SHP77 treated with DMSO at 0.1 percent for 48 hours (cell line): ENCODE data around the gene MYOM1.
"Not testable (repeated sequence)": the region's sequence is repeated elsewhere in the genome, so short reads cannot be mapped to it uniquely, and the experiment has no call there.

Experiments
- DNase-seq: peaks from one replicate; lab custom pipeline; 2025; lab: John Stamatoyannopoulos, UW

The MYOM1 gene

GRCh38 chr18:3218819-3219218 is 949 bp downstream of the MYOM1 start:
- no peak for DNase-seq

DNA sequence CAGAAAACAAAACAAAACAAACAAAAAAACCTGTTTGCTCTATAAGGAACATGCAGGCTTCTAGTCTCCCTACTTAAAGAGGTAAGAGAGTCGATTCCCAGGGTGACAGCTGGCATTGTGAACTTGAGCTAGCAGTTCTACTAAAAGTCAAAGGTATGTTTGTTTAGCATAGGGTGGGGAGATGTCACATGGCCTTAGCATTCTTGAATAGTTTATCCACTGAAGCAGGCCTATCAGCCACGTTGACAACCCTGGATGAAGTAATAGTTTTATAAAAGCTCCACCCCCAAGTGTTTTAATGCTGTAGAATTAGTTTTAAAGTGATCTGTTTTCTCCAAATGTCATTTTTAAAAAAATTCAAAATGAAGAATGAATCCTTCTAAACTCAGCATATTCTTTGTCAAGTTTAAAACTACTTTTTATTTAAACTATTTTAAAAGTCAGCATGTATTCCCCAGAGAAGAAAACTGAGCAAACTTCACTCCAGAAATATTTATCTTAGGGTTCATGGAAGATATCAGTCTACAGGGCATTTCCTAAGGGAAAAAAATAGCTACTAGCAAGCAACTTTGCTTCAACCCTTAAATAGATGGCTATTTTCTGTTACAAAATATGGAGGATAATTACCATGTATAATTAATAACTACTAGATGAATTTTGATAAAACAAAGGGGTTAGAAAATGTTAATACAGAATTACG is 1.7 kb downstream of the MYOM1 start:
- no peak for DNase-seq

DNA sequence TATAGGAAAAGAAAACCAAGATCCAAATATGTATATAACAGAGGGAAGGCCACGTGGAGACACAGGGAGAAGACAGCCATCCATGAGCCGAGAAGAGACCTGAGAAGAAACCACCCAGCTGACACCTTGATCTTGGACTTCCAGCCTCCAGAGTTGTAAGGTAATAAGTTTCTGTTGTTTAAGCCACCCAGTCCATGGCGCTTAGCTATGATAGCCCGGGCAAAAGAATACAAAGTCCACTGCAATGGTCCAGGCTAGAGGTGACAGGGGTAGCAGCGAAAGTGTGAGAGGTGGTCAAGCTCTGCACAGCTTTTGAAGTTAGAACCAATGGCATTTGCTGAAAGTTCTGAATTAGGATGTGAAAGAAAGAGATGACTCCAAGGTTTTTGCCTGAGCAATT is 2.8 kb downstream of the MYOM1 start:
- DNase-seq = no peak

DNA sequence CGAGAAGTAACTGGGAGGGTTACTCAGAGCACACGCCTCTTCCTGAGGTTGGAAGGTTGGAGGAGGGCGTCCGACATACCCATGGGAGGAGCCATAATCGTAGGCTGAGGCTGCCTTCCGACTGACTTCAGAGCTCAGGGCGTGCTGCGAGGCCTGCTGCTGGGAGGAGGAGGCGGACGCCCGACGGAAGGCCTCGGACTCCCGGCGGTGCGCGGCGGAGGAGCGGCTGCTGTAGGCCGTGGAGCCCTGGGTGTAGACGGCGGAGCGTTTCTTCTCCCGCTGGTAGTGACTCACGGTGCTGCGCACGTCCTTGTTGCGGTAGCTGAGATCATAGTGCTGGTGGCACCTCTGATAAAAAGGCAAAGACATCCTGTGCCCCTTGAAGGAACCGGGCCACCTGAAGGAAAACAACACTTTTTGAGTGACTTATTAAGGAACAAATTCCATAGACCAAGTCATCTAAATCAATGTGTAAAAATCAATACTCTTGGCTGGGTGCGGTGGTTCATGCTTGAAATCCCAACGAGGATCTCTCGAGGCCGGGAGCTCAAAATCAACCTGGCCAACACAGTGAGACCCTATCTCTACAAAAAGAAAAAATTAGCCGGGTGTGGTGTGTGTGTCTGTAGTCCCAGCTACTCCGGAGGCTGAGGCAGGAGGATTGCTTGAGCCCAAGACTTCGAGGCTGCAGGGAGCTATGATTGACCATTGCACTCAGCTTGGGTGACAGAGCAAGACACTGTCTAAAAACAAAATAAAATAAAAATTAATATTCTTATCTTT is 4.7 kb downstream of the MYOM1 start:
- no peak for DNase-seq

GRCh38 chr18:3213300-3214059 is 6.3 kb downstream of the MYOM1 start:
- no peak for DNase-seq

DNA sequence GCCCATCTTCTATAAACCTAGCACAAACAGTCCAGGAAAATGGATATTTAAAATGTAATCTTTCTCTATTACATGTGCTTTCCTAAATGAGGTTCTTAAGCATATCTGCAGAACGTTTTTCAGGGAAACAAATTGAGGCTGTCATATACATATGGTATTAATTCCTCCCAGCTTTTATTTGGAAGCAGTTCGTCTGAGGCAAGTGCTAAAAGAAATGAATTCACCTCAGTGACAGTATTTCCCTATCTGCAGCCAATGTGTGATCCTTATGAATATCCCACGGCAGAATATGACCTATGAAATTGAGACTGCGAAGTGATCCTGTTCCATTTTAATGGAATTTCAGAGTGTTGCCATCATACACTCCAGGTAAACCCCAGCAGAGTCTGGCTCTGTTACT is 7.1 kb downstream of the MYOM1 start:
- no peak for DNase-seq

DNA sequence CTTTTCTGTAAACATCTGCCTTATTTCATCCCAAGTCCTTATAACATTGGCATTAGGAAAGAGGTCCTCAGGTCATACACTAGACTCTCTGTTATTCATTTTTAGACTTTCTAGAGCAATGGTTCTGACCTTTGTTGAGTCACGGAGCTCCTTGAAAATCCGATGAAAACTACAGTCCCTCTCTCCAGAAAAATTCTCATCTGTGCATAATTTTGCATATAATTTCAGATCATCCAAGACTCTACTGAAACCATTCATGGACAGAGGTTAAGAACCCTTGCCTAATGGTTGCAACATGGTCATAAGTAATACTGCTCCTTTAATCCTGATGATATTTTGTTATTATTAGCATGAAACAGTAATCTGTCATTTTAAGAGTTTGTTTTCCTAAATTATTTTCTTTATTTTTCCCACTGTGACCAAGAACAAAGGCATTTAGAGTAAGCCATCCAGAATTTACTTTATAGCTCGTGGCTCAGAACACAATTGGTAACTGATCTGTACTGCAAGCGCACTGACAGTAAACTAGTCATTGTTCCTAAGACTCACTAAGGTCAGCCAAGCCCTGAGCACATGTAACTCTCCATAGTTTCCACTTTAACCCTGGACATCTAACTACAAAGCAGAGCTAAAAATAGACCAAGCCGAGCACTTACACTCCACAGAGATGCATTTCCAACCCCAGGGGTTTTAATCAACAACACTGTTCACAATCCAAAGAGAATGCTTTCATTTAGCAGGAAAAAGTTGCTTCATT is 8.4 kb downstream of the MYOM1 start:
- DNase-seq = peak; percentile 10

GRCh38 chr18:3209859-3210569 is 9.8 kb downstream of the MYOM1 start:
- DNase-seq = peak; percentile 18

GRCh38 chr18:3207565-3207964 is 12.2 kb downstream of the MYOM1 start:
- no peak for DNase-seq

DNA sequence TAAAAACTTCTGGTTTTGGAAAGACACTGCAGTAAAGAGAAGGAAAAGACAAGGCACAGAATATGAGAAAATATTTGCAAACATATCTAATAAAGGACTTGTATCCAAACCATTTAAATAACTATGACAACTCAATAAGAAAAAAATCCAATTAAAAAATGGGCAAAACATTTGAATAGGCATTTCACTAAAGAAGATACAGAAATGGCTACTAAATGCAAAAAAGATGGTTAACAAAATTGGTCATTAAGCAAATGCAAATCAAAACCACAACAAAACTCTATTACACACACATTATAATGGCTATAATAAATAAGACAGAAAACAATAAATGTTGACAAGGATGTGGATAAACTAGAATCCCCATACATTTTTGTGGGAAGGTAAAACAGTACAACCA is 14.5 kb downstream of the MYOM1 start:
- DNase-seq = no peak

DNA sequence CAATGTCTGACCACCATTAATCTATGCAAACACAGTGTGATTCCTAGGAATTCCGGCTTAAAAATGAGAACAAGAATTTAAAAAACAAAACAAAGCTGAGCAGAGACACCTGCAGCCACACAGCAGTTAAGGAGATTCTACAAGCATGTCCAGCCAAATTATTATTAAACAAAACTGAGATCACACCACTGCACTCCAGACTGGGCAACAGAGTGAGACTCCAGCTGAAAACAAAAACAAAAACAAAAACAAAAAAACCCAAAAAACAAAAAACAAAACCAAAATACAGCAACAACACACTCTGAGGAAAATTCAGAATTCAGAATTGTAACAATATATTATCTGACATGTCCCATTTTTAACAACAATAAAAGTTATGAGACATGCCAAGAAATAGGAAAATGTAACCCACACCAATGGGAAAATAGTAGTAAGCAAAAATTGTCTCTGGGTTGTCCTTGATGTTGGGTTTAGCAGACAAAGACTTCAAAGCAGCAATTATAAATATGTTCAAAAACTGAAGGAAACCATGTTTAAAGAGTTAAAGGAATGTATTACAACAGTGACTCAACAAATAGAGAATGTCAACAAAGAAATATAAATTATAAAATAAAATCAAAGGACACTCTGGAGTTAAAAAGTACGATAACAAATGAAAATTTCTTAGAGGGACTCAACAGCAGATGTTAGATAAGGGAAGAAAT is 19.7 kb downstream of the MYOM1 start:
- DNase-seq = no peak

- not testable (repeated sequence) for DNase-seq
Observed at GRCh38 chr18:3198260-3198860, 21.4 kb downstream of the MYOM1 start.

GRCh38 chr18:3194947-3195612 is 24.7 kb downstream of the MYOM1 start:
- DNase-seq = no peak

DNA sequence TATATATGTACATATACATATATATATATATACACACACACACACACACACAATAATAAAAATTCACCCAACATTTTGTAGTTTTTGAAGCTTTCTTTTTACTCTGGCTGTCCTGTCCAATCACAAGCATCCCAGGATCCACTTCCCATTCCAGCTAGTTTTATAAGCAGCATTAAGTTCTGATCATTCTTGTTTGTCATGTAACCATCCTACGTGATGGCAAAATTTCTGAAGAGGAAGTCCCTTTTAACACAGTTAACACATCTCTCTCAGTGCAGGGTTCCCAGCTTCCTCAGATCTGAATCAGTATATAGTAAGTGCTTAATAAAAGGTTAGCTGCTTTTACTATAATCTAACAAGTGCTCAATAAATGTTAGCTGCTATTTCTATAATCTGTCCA is 26.4 kb downstream of the MYOM1 start:
- no peak for DNase-seq

- DNase-seq = no peak
Observed at GRCh38 chr18:3192752-3193151, 27.0 kb downstream of the MYOM1 start.

DNA sequence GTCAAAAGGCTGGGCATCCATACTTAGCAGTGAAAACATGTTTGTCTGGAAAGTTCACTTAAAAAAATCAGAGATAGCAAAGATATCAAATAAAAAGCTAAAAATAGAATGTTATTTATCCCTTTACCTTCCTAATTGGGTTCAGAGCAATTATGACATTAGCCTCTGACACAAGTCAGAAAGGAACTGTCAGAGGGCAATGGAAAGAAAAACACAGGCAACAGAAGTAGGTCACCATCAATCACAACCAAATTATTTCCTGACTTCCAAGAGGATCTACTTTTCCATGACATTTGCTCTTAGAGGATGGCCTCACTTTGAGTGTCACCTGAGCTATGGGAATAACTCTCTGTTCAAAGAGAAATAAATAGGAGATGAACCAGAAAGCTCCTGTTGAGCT is 27.5 kb downstream of the MYOM1 start:
- DNase-seq = no peak

- no peak for DNase-seq
Observed at GRCh38 chr18:3190610-3191009, 29.2 kb downstream of the MYOM1 start.

- no peak for DNase-seq
Observed at GRCh38 chr18:3189884-3190283, 29.9 kb downstream of the MYOM1 start.

GRCh38 chr18:3186678-3187658 is 32.8 kb downstream of the MYOM1 start:
- DNase-seq = no peak
